ENCODE measurements around the gene ILDR2.

Gene ILDR2

DNA sequence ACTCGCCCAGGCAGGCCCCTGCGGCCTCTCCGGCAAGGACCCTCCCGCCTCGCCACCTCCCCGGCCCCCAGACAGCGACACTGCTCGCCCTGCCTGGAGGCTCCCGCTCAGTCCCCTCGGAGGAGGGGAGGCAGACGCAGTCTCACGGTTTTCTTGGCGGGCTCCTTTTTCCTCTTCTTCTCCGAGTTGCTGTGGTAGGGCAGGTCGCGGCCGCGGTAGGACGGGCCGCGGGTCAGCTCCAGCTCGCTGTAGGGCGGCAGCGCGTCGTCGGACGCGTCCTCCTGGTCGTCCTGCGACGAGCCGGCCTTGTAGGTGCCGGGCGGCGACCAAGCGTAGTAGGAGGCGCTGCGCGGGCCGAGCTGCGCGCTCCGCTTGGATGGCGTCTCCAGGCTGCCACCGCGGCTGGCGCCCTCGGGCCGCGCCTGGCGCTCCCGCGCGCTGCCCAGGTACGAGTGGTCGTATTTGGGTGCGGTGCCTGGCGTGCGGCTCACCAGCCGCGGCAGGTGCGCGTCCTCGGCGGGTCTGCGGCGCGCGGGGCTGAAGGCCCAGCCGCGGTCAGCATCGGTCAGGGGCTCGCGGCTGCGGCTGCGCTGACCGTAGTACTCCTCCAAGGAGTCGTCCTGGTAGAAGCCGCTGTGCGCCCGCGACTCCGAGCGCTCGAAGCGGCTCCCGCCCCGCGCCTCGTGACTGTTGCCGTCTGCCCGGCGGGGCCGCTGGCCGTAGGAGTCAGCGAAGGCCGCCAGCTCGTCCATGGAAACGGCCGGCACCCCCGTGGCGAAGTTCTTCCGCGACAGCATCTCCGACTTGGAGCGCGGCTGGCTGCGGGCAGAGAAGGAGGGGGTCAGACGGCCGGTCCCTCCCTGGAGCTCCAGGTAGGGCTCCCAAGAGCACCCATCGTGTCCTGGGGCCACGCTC, 54.5 kb downstream of the ILDR2 start:
- no peak for DNase-seq

DNA sequence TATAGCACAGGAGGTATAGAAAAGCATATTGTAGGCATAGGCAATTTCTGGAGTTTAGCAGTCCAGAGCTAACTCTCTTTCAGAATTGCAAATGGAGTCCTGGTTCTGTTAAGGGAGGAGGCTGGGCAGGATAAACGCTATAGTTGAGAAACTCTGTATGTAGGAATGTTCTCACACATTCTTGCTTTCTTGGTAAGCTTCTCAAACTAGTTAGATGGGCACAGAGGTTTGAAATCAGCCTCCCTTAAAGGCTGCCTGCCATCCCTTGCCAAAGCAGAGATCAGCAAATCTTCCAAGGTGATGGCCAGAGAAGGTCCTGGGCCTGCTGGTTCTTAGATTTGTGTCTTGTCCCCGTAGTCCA, 56.4 kb downstream of the ILDR2 start:
- DNase-seq, result no peak

DNA sequence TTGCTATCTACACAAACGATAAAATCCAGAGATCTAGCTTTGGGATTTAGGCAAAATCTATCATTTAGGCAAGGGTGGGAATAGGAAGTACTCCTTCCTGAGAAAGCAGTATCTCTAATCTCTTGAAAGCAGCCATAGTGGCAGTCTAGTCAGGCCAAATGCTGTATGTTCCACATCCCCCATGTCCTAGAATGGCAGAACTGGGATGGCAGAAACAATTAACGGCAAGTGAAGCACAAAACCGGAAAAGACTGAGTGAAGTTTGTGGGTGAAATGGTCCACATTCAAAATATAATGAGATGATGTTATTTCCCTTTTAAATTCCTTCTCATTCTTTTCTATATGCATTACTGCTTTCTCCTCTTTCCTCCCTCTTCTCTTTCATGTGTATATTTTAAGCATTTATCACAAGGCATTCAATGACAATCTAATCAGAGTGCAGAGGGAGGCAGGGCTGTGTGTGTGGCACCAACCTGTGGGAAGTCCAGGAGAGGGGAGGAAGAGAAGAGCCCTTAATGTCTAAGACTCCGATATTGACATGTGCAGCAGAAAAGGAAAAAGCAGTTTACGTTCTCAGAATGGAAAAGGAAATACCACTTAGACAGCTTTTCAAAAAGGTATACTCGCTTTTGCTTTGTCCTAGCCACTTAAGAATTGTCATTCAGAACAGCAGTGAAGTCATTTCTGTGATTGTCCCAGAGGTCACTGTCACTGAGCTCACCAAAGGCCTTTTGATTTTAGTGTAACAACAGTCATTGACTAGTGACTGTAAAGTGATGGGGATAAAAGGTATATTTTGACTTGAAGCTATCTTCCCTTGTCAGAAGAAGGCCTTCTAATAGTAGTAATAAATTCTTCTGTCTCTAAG, 57.0 kb downstream of the ILDR2 start:
- DNase-seq, result no peak

GRCh38 chr1:166915941-166916340, 59.4 kb downstream of the ILDR2 start:
- no peak for DNase-seq

GRCh38 chr1:166915042-166915441, 60.3 kb downstream of the ILDR2 start:
- no peak for DNase-seq

DNA sequence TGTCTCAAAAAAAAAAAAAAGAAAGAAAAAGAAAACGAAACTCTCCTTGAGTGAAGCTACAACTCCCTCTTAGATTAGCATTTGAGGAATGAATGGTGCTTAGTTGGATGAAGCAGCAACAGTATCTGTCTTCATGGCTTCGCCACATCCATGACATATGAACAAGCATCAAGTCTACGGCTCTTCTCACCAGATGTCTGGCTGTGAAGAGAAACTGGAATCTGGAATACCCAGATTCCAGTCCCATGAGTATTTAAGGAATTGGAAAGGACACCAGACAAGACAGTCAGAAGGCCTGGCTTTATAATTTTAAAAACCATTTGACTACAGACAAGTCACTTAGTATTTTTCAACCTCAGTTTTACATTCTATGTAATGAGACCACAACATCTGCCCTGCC, 61.2 kb downstream of the ILDR2 start:
- no peak for DNase-seq

- DNase-seq, result no peak
Observed at GRCh38 chr1:166911624-166912023, 63.7 kb downstream of the ILDR2 start.

- DNase-seq, result peak; percentile 72
Observed at GRCh38 chr1:166910396-166910994, 64.8 kb downstream of the ILDR2 start.

- DNase-seq, result no peak
Observed at GRCh38 chr1:166908942-166909341, 66.4 kb downstream of the ILDR2 start.

GRCh38 chr1:166907763-166908162, 67.6 kb downstream of the ILDR2 start:
- no peak for DNase-seq

DNA sequence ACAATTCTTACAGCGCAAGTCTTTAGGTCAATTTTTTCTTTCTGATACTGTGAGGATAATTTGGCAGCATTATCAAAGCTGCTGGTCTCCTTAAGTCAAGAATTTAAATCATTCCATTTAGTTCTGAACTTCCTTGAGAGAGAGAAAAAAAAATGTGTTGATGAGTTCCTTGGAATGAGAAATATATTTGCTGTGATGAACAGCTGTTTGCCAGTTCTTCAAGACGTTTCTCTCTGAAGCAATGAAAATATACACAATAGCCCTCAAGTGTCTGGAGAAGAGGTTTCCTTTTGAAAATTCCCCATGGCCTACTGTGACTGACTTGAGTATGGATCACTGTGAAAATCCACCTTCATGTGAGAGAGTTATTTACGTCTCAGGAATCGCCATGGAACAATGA, 68.3 kb downstream of the ILDR2 start:
- DNase-seq, result no peak

DNA sequence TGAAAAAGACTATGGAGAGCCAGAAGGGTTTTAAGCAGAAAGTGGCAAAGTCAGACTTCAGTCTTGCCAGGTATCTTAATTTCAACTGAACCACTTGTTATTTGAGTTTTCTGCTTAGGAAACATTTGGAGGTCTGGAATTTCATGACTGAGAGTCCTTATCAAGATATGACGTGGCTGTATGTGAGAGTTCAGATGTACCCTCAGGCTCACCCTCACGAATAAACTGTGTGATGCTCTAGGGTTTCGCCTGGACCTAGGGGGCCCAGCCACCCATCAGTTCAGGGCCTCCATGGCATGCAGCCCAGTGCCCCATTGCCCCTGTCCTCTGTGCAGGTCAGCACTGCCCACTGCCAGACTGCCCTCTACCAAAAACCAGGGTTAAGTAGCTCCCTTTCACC, 68.7 kb downstream of the ILDR2 start:
- no peak for DNase-seq

DNA sequence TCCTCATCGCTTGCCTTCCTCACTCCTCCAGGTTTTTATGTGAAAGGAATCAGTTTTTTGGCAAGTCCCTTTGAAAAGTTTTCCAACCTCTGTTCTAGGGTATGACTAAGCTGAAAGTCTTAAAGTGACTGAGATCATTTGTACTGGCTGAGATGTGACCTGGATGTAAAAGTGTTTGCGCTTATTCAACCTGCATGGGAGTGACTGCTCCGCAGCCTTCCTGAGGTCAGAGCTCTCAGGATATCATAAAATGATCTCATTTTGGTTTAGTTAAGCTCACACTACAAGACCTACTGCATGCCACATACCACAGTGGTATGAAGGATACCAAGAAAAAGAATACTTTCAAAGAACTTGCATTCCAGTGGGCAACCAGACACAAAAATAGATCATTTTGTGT, 69.4 kb downstream of the ILDR2 start:
- DNase-seq, result no peak

- DNase-seq, result no peak
Observed at GRCh38 chr1:166905136-166905535, 70.2 kb downstream of the ILDR2 start.

DNA sequence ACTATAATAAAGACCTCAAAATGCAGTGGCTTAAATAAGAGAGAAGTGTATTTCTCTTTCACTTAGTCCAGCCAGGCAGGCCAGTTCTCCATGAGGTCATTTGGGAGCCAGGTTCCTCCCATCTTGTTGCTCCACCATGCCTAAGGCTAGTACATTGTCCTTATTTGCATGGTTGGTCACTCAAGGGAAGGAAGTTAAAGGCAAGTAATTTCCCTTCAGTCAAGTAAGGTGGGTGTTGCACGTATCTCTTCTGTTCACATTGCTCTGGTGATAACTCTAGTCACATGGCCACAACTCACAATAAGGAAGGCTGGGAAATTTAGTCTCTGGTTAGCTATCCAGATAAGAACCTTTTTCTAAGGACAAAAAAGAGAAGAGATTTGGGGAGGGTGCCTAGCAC, 72.1 kb downstream of the ILDR2 start:
- no peak for DNase-seq

DNA sequence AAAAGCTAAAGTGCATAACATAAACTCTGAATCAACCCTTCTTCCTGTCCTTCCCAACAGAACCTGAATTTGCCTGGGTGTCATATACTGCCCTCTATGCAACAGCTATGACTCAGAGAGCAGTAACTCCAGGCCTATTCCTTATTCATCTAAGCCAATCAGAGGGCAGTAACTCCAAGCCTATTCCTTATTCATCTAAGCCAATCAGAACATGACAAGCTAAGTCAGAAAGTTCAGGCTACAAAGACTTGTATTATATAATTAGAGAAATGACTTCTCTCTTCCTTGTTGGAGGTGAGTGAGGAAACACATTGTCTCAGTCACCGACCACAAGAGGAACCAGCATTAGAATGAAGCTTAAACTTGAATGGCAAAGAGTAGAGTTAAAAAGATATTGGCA, 73.1 kb downstream of the ILDR2 start:
- DNase-seq, result no peak

DNA sequence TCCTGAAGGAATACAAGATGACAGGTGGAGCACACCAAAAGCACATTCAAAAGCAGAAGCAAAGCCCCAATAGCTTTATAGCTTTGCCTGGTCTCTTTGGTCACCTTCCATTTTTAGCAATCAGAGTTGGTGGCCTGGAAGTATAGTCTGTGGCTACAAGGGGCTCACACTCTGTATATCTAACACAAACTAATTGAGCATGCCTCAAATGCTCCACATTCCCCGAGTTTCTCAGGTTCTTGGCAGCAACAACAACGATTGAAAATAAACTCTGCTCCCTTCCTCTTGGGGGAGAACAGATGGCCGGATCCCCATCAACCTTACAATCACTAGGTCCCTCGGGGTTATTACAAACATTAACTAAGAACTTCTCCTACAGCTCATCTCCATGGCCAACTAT, 74.4 kb downstream of the ILDR2 start:
- DNase-seq, result no peak

GRCh38 chr1:166899769-166900168, 75.6 kb downstream of the ILDR2 start:
- no peak for DNase-seq

GRCh38 chr1:166895766-166896165, 79.6 kb downstream of the ILDR2 start:
- no peak for DNase-seq

- DNase-seq, result no peak
Observed at GRCh38 chr1:166889776-166890175, 85.6 kb downstream of the ILDR2 start.

DNA sequence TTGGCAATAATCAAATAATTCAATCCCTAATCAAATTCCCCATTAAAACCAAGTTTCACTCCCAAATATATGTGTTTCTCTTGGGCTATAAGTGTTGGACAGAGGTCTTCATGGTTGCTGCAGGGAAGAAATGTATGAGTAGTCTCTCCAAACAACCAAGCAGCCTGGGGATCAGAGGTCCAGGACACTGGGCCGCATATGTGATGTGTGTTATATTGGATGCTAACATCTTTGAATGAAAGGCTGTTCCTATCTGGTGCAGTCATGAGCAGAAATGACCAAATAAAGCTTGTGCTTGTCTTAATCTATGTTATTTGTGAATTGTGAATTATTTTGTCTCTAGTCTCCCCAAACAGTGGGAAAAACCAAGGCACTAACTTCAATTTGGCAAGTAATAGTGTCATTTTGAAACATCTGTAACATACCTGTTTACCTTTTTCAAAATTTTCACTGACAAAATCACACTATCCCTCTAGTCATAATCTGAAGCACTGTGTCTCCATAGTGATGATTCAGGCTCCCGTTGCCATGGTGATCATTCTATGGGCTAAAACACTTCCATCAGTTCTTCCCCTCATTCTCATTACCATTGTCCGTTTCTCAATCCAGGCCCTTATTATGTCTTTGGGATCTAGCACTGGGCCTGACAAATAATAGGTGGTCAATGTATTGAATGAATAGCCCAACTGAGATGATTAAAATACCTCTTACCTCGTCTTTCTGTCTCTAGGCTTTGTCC, 86.8 kb downstream of the ILDR2 start:
- DNase-seq, result no peak

DNA sequence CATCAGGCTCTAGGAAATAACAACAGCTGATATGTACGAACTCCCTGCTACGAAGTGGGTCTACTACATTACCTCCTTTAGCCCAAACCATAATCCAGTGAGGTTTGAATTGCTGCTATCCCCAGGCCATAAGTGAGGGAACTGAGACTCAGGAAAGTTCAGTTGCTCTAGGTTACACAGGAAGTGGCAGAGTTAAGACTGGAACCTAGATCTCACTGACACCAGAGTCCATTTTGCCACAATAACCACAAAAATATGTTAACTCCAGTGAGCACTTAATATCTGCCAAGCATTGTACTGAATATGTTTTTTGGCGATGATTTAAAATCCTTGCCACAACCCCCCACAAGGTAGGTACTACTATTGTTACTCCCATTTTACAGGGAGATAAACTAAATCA, 90.4 kb downstream of the ILDR2 start:
- no peak for DNase-seq

GRCh38 chr1:166884040-166884642, 91.2 kb downstream of the ILDR2 start:
- DNase-seq, result peak; percentile 21
